ENCODE measurements around the gene ATP9B.

DNA sequence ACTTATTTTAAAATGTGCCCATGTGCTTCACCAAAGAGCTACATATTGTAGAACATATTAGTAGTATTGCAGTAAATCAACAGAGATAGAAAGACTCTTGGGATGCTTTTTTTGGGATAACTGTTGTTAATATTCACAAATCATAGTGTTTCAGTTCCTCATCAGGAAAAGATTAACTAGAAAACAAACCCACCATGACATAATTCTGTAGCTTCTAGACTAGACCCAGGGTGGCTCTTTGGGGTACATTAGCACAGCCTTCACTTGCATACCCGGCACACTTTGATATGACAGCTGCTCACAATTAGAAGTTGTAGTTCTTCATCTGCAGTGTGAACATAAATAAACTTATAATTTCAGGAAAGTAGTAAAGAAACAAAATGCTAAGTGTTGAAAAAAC, 154.2 kb downstream of the ATP9B start:
- no peak for TF ChIP-seq SUZ12 (IDR thresholded peaks at IDR 0.05; ENCODE audit: extremely low read depth, insufficient read depth, insufficient read length)
- TF ChIP-seq YY1 (IDR thresholded peaks at IDR 0.05; ENCODE audit: insufficient read depth, insufficient read length): no peak
